KMS-11 (cell line): ENCODE measurements around the gene FIGNL2.

Experiments
- H2AFZ ChIP-seq: fragments of 200-600 bp; sonication (generic); 2 replicates; pipeline ENCODE4 v1.6.1; 2016; ENCODE audit warnings: antibody characterized with exemption, mixed run types, low read depth
- H3K27ac ChIP-seq: fragments of 200-600 bp; sonication (generic); 2 replicates; pipeline ENCODE4 v1.6.1; 2016; ENCODE audit warnings: mild to moderate bottlenecking, mixed run types
- H3K27me3 ChIP-seq: fragments of 200-600 bp; sonication (generic); 2 replicates; pipeline ENCODE4 v1.6.1; 2017; ENCODE audit warnings: mild to moderate bottlenecking, low read depth, mixed run types, moderate library complexity; ENCODE audit not compliant: insufficient read depth
- H3K36me3 ChIP-seq: fragments of 200-600 bp; sonication (generic); 2 replicates; pipeline ENCODE4 v1.6.1; 2017; ENCODE audit warnings: mild to moderate bottlenecking, mixed run types; ENCODE audit not compliant: insufficient read depth
- H3K4me1 ChIP-seq: fragments of 200-600 bp; sonication (generic); 2 replicates; pipeline ENCODE4 v1.6.1; 2016; ENCODE audit warnings: mild to moderate bottlenecking, low read depth, mixed run types; ENCODE audit not compliant: poor library complexity, severe bottlenecking
- H3K4me2 ChIP-seq: fragments of 200-600 bp; sonication (generic); 2 replicates; pipeline ENCODE4 v1.7.0; 2016; ENCODE audit warnings: mild to moderate bottlenecking, mixed run types
- H3K4me3 ChIP-seq: fragments of 200-600 bp; sonication (generic); IDR thresholded peaks from 2 replicates; pipeline ENCODE4 v1.6.1; 2017; ENCODE audit warnings: low read depth, low read length, mixed read lengths; ENCODE audit not compliant: insufficient read depth
- H3K79me2 ChIP-seq: fragments of 200-600 bp; sonication (generic); 2 replicates; pipeline ENCODE4 v1.6.1; 2016; ENCODE audit warnings: low read depth, mixed run types; ENCODE audit not compliant: insufficient read depth
- H3K9ac ChIP-seq: fragments of 200-600 bp; sonication (generic); 2 replicates; pipeline ENCODE4 v1.6.1; 2016; ENCODE audit warnings: mild to moderate bottlenecking, mixed run types
- H4K20me1 ChIP-seq: fragments of 200-600 bp; sonication (generic); 2 replicates; pipeline ENCODE4 v1.6.1; 2016; ENCODE audit warnings: mild to moderate bottlenecking, mixed run types; ENCODE audit not compliant: insufficient read depth
- CTCF ChIP-seq: fragments of 200-600 bp; sonication (generic); conservative IDR thresholded peaks from 2 replicates; pipeline ENCODE4 v1.6.1; 2017; ENCODE audit warnings: low read depth, mild to moderate bottlenecking, antibody characterized with exemption, low read length, moderate library complexity, mixed read lengths

The FIGNL2 gene

DNA sequence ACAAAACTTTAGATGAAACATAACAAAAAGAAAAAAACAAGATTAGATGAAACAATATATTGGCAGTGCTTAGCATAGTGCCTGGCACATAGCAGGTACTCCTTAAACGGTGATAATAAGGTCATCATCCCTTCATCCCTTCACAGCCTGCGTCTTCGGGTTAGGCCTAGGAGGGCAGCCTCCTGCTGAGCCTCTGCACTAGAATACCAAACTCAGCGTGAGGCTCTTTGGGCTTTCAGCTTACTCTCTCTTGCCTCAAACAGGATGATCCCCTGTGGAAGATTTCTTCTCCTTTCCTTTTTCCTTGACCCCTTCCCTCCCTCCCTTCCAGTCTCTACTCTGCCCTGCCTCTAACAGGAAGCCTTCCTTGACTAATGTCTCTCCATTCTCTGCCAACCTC is 14.4 kb upstream of the FIGNL2 start:
- TF ChIP-seq CTCF = no peak
- H3K4me2 ChIP-seq = no peak overlapping the region
- no peaks in the 10 kb centered on the region for H3K79me2 ChIP-seq
- no peak overlapping the region for H3K4me3 ChIP-seq
- peaks cover 9% of the 10 kb centered on the region; the same call in 1 of the 2 replicates for H3K27me3 ChIP-seq
- no peaks in the 10 kb centered on the region for H3K4me1 ChIP-seq
- no peaks in the 10 kb centered on the region for H4K20me1 ChIP-seq
- H2AFZ ChIP-seq = no peak overlapping the region
- H3K27ac ChIP-seq = no peak overlapping the region
- H3K9ac ChIP-seq = no peak overlapping the region
- H3K36me3 ChIP-seq = no peaks in the 10 kb centered on the region

DNA sequence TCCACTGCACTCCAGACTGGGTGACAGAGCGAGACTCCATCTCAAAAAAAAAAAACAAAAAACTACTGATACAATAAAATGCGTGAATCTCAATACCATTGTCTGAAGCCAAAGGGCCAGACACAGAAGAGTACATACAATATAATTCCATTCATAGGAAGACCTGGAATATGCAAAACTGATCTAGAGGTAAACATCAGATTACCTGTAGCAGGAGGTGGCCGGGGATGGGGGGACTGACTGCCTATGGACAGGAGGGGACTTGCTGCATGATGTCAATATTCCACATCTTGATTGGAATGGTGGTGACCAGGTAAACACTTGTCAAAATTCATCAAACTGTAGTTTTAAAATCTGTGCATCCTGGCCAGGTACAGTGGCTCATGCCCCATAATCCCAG is 12.5 kb upstream of the FIGNL2 start:
- H4K20me1 ChIP-seq = no peaks in the 10 kb centered on the region
- TF ChIP-seq CTCF = no peak
- no peak overlapping the region for H2AFZ ChIP-seq
- H3K27ac ChIP-seq = no peak overlapping the region
- H3K36me3 ChIP-seq = no peaks in the 10 kb centered on the region
- H3K4me2 ChIP-seq = no peak overlapping the region
- no peaks in the 10 kb centered on the region for H3K79me2 ChIP-seq
- H3K27me3 ChIP-seq = peaks cover 9% of the 10 kb centered on the region; the same call in 1 of the 2 replicates
- H3K4me3 ChIP-seq = no peak overlapping the region
- H3K9ac ChIP-seq = no peak overlapping the region
- no peaks in the 10 kb centered on the region for H3K4me1 ChIP-seq

- H3K36me3 ChIP-seq = no peaks in the 10 kb centered on the region
- H3K79me2 ChIP-seq = no peaks in the 10 kb centered on the region
- no peaks in the 10 kb centered on the region for H4K20me1 ChIP-seq
- no peak overlapping the region for H3K4me2 ChIP-seq
- H3K4me1 ChIP-seq = no peaks in the 10 kb centered on the region
- peaks cover 6% of the 10 kb centered on the region; the same call in 1 of the 2 replicates for H3K27me3 ChIP-seq
- no peak overlapping the region for H3K27ac ChIP-seq
- no peak for TF ChIP-seq CTCF
- no peak overlapping the region for H3K4me3 ChIP-seq
- H3K9ac ChIP-seq = no peak overlapping the region
- H2AFZ ChIP-seq = no peak overlapping the region
These were observed 7.3 kb upstream of the FIGNL2 start for GRCh38 chr12:51855586-51856428.

DNA sequence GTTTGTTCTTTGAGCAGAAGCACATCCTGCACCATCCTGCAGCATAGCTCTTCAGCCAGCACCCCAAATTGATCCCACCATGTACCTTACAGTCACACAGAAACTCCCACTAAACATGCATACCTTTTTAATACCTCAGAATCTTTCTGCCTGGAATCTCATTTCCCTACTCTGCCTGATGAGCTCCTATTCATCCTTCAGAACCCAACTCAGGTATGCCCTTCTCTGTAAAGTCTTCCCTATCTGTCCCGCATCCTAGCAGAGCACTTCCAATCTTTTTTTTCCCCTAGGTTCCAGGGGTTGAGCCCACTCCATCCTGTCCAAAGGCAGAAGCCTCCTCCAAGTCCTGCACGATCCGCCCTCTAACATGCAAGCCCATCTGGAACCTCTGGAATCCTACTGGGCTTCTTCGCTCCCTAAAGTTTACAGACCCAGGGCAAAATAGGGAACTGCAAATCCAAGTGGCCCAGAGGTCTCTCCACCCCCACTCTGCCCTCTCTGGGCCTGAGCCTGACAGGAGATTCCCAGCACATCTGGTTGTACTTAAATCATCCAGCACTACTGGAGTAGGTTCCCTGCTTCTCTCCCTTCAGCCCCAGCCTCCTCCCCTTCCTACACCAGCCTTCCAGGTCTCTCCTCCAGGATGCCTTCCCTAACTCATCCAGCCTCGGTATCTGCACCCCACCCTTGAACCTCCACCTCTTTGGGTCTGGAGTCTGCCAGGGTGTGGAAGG is 4.1 kb upstream of the FIGNL2 start:
- H3K27me3 ChIP-seq = peaks cover 13% of the 10 kb centered on the region; the same call in 1 of the 2 replicates

More for the DNA sequence above, 4.1 kb upstream of the FIGNL2 start:
- no peaks in the 10 kb centered on the region for H3K36me3 ChIP-seq
- H4K20me1 ChIP-seq = no peaks in the 10 kb centered on the region
- no peak overlapping the region for H3K4me3 ChIP-seq
- H3K4me2 ChIP-seq = no peak overlapping the region
- no peaks in the 10 kb centered on the region for H3K79me2 ChIP-seq
- H2AFZ ChIP-seq = no peak overlapping the region
- H3K27ac ChIP-seq = no peak overlapping the region
- TF ChIP-seq CTCF = no peak
- no peaks in the 10 kb centered on the region for H3K4me1 ChIP-seq
- no peak overlapping the region for H3K9ac ChIP-seq
